OCI-LY3 (cell line): ENCODE measurements around the gene AGBL4.
A peak's percentile ranks its signal among the peaks of the same experiment; 100 is the strongest.

Experiments used
- H2AFZ ChIP-seq: fragments of 200-600, 300-600 bp; shearing (Covaris generic); 2 replicates; pipeline ENCODE4 v1.6.0; 2014; ENCODE audit warnings: antibody characterized with exemption, low read depth, low read length
- H3K27ac ChIP-seq: fragments of 200-600, 300-600 bp; sonication (generic); 2 replicates; pipeline ENCODE4 v1.5.1; 2014; ENCODE audit warnings: mild to moderate bottlenecking, low read length, moderate library complexity, mixed read lengths
- H3K27me3 ChIP-seq: fragments of 200-600, 300-600 bp; sonication (generic); 2 replicates; pipeline ENCODE4 v1.6.1; 2014; ENCODE audit warnings: low read depth, low read length, mixed read lengths
- H3K36me3 ChIP-seq: fragments of 200-600, 300-600 bp; sonication (generic); replicated peaks from 2 replicates; pipeline ENCODE3; 2014; ENCODE audit warnings: low read depth, low read length, mixed read lengths
- H3K4me1 ChIP-seq: fragments of 300-600, 200-600 bp; sonication (generic); 2 replicates; pipeline ENCODE4 v1.6.1; 2014; ENCODE audit warnings: low read length, mixed read lengths
- H3K4me2 ChIP-seq: fragments of 200-600, 300-600 bp; sonication (generic); 2 replicates; pipeline ENCODE4 v1.6.1; 2014; ENCODE audit warnings: low read length, mixed read lengths
- H3K4me3 ChIP-seq: fragments of 300-600, 200-600 bp; sonication (generic); 2 replicates; pipeline ENCODE4 v1.5.1; 2014; ENCODE audit warnings: antibody characterized with exemption, mild to moderate bottlenecking, low read length, moderate library complexity
- H3K79me2 ChIP-seq: fragments of 300-600, 200-600 bp; shearing (Covaris generic); 2 replicates; pipeline ENCODE4 v1.6.1; 2014; ENCODE audit warnings: mild to moderate bottlenecking, low read length, mixed read lengths
- H3K9ac ChIP-seq: fragments of 300-600, 200-600 bp; shearing (Covaris generic); 2 replicates; pipeline ENCODE4 v1.6.0; 2014; ENCODE audit warnings: mild to moderate bottlenecking, low read length, moderate library complexity
- H3K9me3 ChIP-seq: fragments of 200-600, 300-600 bp; shearing (Covaris generic); 2 replicates; pipeline ENCODE4 v1.6.1; 2014; ENCODE audit warnings: low read length, mixed read lengths; ENCODE audit not compliant: insufficient read depth
- H4K20me1 ChIP-seq: fragments of 200-600, 300-600 bp; sonication (generic); 2 replicates; pipeline ENCODE4 v1.6.1; 2016; ENCODE audit warnings: low read length, mixed read lengths; ENCODE audit not compliant: insufficient read depth
- EZH2phosphoT487 ChIP-seq: fragments of 200-600 bp; shearing (Covaris generic); IDR thresholded peaks from 2 replicates; pipeline ENCODE4 v1.6.1; 2018; ENCODE audit warnings: antibody characterized with exemption, mixed run types, low read depth
- TF ChIP-seq, protein P1 (sequence below): fragments of 200-600, 300-600 bp; sonication (generic); IDR thresholded peaks from 2 replicates; pipeline ENCODE4 v1.5.1; 2014; ENCODE audit warnings: antibody characterized with exemption, low read length, low read depth

AGBL4 gene

DNA sequence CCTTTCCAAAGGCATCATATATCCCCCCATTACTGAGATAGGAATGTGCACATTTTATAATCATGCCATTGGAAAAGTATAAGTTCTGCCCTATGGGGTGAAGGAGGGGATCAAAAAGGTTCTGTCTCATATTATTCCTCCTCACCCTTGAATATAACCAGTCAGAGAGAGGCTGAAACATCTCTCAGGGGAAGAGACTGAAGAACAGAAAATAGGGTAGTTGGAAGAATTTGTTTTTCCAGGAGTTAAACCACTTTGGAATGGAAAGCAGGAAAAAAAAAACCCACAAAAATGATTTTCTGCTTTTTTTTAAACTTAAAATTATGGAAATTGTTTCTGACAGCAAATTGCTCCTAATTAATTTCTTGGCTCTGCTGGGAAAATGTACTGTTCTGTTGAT, 1194.3 kb downstream of the AGBL4 start:
- Histone ChIP-seq H4K20me1 (no peaks in the 10 kb centered on the region), H3K27ac (no peak overlapping the region), H3K79me2 (no peaks in the 10 kb centered on the region), H3K9me3 (no peaks in the 10 kb centered on the region), H3K9ac (no peak overlapping the region), H3K36me3 (no peaks in the 10 kb centered on the region), H3K27me3 (0 out of 2 replicates have a peak, but pooled peaks cover 4% of the 10 kb centered on the region), H3K4me1 (peaks cover 11% of the 10 kb centered on the region), H2AFZ (no peak overlapping the region), H3K4me2 (no peak overlapping the region), H3K4me3 (no peak overlapping the region)
- TF ChIP-seq, protein P1, sequence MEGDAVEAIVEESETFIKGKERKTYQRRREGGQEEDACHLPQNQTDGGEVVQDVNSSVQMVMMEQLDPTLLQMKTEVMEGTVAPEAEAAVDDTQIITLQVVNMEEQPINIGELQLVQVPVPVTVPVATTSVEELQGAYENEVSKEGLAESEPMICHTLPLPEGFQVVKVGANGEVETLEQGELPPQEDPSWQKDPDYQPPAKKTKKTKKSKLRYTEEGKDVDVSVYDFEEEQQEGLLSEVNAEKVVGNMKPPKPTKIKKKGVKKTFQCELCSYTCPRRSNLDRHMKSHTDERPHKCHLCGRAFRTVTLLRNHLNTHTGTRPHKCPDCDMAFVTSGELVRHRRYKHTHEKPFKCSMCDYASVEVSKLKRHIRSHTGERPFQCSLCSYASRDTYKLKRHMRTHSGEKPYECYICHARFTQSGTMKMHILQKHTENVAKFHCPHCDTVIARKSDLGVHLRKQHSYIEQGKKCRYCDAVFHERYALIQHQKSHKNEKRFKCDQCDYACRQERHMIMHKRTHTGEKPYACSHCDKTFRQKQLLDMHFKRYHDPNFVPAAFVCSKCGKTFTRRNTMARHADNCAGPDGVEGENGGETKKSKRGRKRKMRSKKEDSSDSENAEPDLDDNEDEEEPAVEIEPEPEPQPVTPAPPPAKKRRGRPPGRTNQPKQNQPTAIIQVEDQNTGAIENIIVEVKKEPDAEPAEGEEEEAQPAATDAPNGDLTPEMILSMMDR, result no peak
- TF ChIP-seq EZH2phosphoT487, result no peak

DNA sequence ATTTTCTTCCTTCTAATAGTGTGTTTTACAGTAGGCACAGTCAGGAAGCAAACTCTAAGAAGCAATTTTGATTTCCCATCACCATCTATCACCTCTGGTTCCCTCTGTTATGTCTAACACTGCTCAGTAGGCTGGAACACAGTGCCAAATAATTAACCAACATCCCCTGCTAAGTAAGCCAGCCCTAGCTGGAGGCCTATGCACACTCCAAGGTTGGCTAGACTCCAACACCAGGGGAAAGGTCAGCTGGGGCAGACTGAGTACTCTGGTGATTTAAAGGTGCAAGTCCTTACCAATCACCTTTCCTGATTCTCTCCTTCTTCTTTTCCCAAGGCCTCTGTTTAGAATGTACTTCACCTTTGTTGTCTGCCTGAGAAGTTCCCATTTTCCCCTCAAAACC, 1200.6 kb downstream of the AGBL4 start:
- no peaks in the 10 kb centered on the region for H3K9me3 ChIP-seq
- no peak overlapping the region for H3K9ac ChIP-seq
- no peaks in the 10 kb centered on the region for H3K4me1 ChIP-seq
- no peak overlapping the region for H2AFZ ChIP-seq
- H4K20me1 ChIP-seq, result no peaks in the 10 kb centered on the region
- TF ChIP-seq EZH2phosphoT487, result no peak
- TF ChIP-seq, protein P1, result no peak
- no peaks in the 10 kb centered on the region for H3K79me2 ChIP-seq
- H3K27ac ChIP-seq, result no peak overlapping the region
- no peak overlapping the region for H3K4me3 ChIP-seq
- H3K4me2 ChIP-seq, result no peak overlapping the region
- H3K27me3 ChIP-seq, result 0 out of 2 replicates have a peak, but pooled peaks cover 4% of the 10 kb centered on the region
- no peaks in the 10 kb centered on the region for H3K36me3 ChIP-seq

DNA sequence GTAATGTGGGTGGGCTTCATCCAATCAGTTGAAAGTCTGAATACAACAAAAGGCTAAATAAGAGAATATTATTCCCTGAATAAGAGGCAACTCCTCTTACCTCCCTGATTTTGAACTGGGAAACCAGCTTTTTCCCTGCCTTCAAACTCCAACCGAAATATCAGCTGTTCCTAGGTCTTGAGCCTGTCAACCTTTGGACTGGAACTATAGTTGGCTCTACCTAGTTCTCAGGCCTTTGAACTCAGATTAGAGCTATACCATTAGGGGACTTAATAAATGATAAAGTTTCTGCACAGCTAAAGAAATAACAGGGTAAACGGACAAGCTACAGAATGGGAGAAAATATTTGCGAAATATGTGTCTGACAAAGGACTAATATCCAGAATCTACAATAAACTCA, 1203.3 kb downstream of the AGBL4 start:
- Histone ChIP-seq H3K9ac (no peak overlapping the region), H3K4me2 (no peak overlapping the region), H3K27ac (no peak overlapping the region), H3K4me1 (peaks cover 20% of the 10 kb centered on the region), H2AFZ (no peak overlapping the region), H3K4me3 (no peak overlapping the region), H3K27me3 (no peaks in the 10 kb centered on the region), H3K9me3 (no peaks in the 10 kb centered on the region), H3K79me2 (no peaks in the 10 kb centered on the region), H3K36me3 (no peaks in the 10 kb centered on the region), H4K20me1 (no peaks in the 10 kb centered on the region)
- TF ChIP-seq, protein P1, result no peak
- no peak for TF ChIP-seq EZH2phosphoT487

DNA sequence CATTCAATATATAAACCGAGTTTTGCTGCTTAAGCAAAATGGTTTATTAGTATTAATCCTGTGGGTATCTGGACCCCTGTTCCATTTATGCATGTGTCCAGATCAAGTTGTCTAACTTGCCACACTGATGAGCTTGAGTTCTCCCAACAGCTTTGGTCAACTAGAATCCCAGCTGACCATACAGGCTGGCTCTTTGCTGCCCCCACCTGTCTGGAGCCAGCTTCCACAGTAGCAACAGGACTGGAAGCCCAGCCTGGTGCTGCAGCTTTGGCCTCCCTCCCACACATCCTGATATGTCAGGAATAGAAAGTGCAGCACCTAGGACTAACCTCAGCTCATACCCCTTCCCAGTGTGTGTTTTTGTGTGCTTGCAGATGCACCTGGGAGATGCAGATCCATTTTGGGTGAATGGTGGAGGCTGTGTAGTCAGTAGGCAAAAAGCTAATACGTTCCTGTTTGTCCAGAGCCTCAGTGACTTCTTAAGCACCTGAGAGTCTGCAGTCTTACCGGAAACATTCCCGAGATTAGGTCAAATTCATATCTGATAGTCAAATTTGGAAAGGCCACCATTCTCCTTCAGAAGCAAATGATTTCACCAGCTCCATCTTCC, 1206.1 kb downstream of the AGBL4 start:
- Histone ChIP-seq H3K4me3 (no peak overlapping the region), H3K4me1 (peaks cover 26% of the 10 kb centered on the region), H3K27me3 (no peaks in the 10 kb centered on the region), H3K9me3 (no peaks in the 10 kb centered on the region), H3K9ac (no peak overlapping the region), H4K20me1 (no peaks in the 10 kb centered on the region), H3K79me2 (no peaks in the 10 kb centered on the region), H3K36me3 (no peaks in the 10 kb centered on the region), H2AFZ (no peak overlapping the region), H3K4me2 (no peak overlapping the region), H3K27ac (no peak overlapping the region)
- no peak for TF ChIP-seq EZH2phosphoT487
- TF ChIP-seq, protein P1, result peak; percentile 81
